Measurements from ENCODE around the gene AR. TPM values are rescaled to one million over a fixed set of nuclear protein-coding genes. Genes with fewer than 3 reads are reported as not detected.

Gene AR
- total RNA-seq, 1 donor from 2014 or later = 20.2 TPM

DNA sequence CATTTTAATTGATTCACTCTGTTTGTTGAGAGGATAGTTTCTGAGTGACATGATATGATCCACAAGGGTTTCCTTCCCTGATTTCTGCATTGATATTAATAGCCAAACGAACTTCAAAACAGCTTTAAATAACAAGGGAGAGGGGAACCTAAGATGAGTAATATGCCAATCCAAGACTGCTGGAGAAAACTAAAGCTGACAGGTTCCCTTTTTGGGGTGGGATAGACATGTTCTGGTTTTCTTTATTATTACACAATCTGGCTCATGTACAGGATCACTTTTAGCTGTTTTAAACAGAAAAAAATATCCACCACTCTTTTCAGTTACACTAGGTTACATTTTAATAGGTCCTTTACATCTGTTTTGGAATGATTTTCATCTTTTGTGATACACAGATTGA, 182.2 kb downstream of the AR start:
- no peak for DNase-seq (ENCODE audit: low spot score)
- TF ChIP-seq, protein P1, sequence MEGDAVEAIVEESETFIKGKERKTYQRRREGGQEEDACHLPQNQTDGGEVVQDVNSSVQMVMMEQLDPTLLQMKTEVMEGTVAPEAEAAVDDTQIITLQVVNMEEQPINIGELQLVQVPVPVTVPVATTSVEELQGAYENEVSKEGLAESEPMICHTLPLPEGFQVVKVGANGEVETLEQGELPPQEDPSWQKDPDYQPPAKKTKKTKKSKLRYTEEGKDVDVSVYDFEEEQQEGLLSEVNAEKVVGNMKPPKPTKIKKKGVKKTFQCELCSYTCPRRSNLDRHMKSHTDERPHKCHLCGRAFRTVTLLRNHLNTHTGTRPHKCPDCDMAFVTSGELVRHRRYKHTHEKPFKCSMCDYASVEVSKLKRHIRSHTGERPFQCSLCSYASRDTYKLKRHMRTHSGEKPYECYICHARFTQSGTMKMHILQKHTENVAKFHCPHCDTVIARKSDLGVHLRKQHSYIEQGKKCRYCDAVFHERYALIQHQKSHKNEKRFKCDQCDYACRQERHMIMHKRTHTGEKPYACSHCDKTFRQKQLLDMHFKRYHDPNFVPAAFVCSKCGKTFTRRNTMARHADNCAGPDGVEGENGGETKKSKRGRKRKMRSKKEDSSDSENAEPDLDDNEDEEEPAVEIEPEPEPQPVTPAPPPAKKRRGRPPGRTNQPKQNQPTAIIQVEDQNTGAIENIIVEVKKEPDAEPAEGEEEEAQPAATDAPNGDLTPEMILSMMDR (IDR thresholded peaks at IDR 0.05; ENCODE audit: unreplicated experiment) = no peak
- H3K4me1 Mint-ChIP-seq (ENCODE audit: unreplicated experiment) = peaks cover 20% of the 10 kb centered on the region
- H3K4me3 Mint-ChIP-seq (ENCODE audit: unreplicated experiment) = no peak overlapping the region
- H3K27me3 Mint-ChIP-seq (ENCODE audit: unreplicated experiment) = no peaks in the 10 kb centered on the region
- peaks cover 20% of the 10 kb centered on the region for H3K36me3 Mint-ChIP-seq (ENCODE audit: low read depth, unreplicated experiment)
- no peaks in the 10 kb centered on the region for H3K9me3 Mint-ChIP-seq (ENCODE audit: unreplicated experiment)
- no peak overlapping the region for H3K27ac Mint-ChIP-seq (ENCODE audit: unreplicated experiment)

DNA sequence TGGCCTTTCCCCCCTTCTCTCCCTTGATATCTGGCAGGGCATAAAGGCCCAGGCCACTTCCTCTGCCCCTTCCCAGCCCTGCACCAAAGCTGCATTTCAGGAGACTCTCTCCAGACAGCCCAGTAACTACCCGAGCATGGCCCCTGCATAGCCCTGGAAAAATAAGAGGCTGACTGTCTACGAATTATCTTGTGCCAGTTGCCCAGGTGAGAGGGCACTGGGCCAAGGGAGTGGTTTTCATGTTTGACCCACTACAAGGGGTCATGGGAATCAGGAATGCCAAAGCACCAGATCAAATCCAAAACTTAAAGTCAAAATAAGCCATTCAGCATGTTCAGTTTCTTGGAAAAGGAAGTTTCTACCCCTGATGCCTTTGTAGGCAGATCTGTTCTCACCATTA, 183.8 kb downstream of the AR start:
- peaks cover 16% of the 10 kb centered on the region for H3K36me3 Mint-ChIP-seq (ENCODE audit: low read depth, unreplicated experiment)
- H3K4me1 Mint-ChIP-seq (ENCODE audit: unreplicated experiment) = peaks cover 6% of the 10 kb centered on the region
- peaks cover 2% of the 10 kb centered on the region for H3K27me3 Mint-ChIP-seq (ENCODE audit: unreplicated experiment)
- no peak for DNase-seq (ENCODE audit: low spot score)
- TF ChIP-seq, protein P1 (IDR thresholded peaks at IDR 0.05; ENCODE audit: unreplicated experiment) = no peak
- no peak overlapping the region for H3K27ac Mint-ChIP-seq (ENCODE audit: unreplicated experiment)
- no peaks in the 10 kb centered on the region for H3K9me3 Mint-ChIP-seq (ENCODE audit: unreplicated experiment)
- no peak overlapping the region for H3K4me3 Mint-ChIP-seq (ENCODE audit: unreplicated experiment)

DNA sequence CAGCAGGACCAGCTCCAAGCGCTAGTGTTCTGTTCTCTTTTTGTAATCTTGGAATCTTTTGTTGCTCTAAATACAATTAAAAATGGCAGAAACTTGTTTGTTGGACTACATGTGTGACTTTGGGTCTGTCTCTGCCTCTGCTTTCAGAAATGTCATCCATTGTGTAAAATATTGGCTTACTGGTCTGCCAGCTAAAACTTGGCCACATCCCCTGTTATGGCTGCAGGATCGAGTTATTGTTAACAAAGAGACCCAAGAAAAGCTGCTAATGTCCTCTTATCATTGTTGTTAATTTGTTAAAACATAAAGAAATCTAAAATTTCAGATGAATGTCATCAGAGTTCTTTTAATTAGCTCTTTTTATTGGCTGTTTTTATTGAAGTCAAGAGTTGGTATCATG, 186.5 kb downstream of the AR start:
- no peak overlapping the region for H3K4me3 Mint-ChIP-seq (ENCODE audit: unreplicated experiment)
- H3K4me1 Mint-ChIP-seq (ENCODE audit: unreplicated experiment) = peaks cover 13% of the 10 kb centered on the region
- DNase-seq (ENCODE audit: low spot score) = no peak
- H3K36me3 Mint-ChIP-seq (ENCODE audit: low read depth, unreplicated experiment) = peaks cover 4% of the 10 kb centered on the region
- H3K27ac Mint-ChIP-seq (ENCODE audit: unreplicated experiment) = no peak overlapping the region
- H3K9me3 Mint-ChIP-seq (ENCODE audit: unreplicated experiment) = no peaks in the 10 kb centered on the region
- TF ChIP-seq, protein P1 (IDR thresholded peaks at IDR 0.05; ENCODE audit: unreplicated experiment) = no peak
- H3K27me3 Mint-ChIP-seq (ENCODE audit: unreplicated experiment) = peaks cover 2% of the 10 kb centered on the region

DNA sequence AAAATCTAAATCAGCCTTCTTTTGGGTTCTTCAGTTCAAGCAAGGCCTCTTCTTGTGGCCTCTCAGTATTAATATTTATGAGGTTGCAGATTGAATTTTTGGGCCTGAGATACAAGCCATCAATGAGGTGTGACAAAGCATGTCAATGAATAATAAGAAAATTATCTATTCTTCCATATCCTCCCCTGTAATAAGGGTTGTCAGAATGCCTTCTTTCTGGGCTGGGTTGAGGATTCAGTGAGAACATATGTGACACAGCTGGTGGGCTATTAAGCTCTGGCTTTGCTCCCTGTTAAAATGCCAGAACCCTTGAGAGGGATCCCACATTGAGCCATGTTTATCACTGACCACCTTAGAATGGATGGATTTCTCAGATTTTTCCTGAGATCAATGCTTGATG, 187.2 kb downstream of the AR start:
- TF ChIP-seq, protein P1 (IDR thresholded peaks at IDR 0.05; ENCODE audit: unreplicated experiment) = no peak
- no peak overlapping the region for H3K27ac Mint-ChIP-seq (ENCODE audit: unreplicated experiment)
- DNase-seq (ENCODE audit: low spot score) = no peak
- no peaks in the 10 kb centered on the region for H3K9me3 Mint-ChIP-seq (ENCODE audit: unreplicated experiment)
- peaks cover 4% of the 10 kb centered on the region for H3K36me3 Mint-ChIP-seq (ENCODE audit: low read depth, unreplicated experiment)
- H3K27me3 Mint-ChIP-seq (ENCODE audit: unreplicated experiment) = peaks cover 2% of the 10 kb centered on the region
- H3K4me1 Mint-ChIP-seq (ENCODE audit: unreplicated experiment) = peaks cover 13% of the 10 kb centered on the region
- no peak overlapping the region for H3K4me3 Mint-ChIP-seq (ENCODE audit: unreplicated experiment)

DNA sequence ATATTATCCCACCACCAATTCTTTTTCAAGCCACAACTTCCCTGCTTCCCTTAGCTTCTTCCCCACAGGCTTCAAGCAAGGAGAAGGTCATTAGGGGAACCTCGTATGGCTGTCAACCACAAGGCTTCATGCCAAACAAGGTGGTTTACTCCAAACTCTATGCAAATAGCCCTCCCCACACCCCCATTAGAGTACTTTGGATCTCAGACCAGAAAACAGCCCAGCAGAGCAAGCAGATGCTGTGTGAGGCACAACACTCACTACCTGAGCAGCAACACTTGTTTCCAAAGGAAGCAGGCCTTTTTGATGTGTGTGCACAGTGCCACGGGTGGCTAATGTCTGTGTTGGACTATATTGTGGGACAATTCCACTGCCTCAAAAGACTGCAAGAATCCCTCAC, 189.0 kb downstream of the AR start:
- no peak for DNase-seq (ENCODE audit: low spot score)
- TF ChIP-seq, protein P1 (IDR thresholded peaks at IDR 0.05; ENCODE audit: unreplicated experiment) = no peak
- Mint-ChIP-seq H3K27me3 (ENCODE audit: unreplicated experiment) (peaks cover 2% of the 10 kb centered on the region), H3K4me3 (ENCODE audit: unreplicated experiment) (no peak overlapping the region), H3K4me1 (ENCODE audit: unreplicated experiment) (peaks cover 13% of the 10 kb centered on the region), H3K9me3 (ENCODE audit: unreplicated experiment) (no peaks in the 10 kb centered on the region), H3K36me3 (ENCODE audit: low read depth, unreplicated experiment) (no peaks in the 10 kb centered on the region), H3K27ac (ENCODE audit: unreplicated experiment) (no peak overlapping the region)

All from endothelial cell (in vitro differentiated cells).